Epithelial cell of proximal tubule (primary cell): ENCODE results near the gene ADIPOQ. TPM values are rescaled to one million over a fixed set of nuclear protein-coding genes. Genes with fewer than 3 reads are reported as not detected.
"Not testable (repeated sequence)": the region's sequence is repeated elsewhere in the genome, so short reads cannot be mapped to it uniquely, and the experiment has no call there.

Source experiments
- DNase-seq: peaks from one replicate; pipeline ENCODE4 v3.0.0-alpha.2; 2011; ENCODE audit warnings: low read depth
- H3K4me3 ChIP-seq: 2 replicates; pipeline ENCODE4 v1.5.1; 2011; ENCODE audit warnings: low read depth, mild to moderate bottlenecking, low read length
- CTCF ChIP-seq: conservative IDR thresholded peaks from 2 replicates; pipeline ENCODE4 v1.5.1; 2012; ENCODE audit warnings: low read depth, mild to moderate bottlenecking, low read length
- total RNA-seq: library from RNA; depleted of rRNA; stranded (reverse); fragments of >200 nt; gene quantifications from 2 replicates; pipeline ENCODE4 v1.2.3, GENCODE V29; 2015

The ADIPOQ gene
- total RNA-seq, 1 donor from 2014 or later: not detected

GRCh38 chr3:186845756-186846155, 3.2 kb downstream of the ADIPOQ start:
- H3K4me3 ChIP-seq: no peak overlapping the region
- no peak for TF ChIP-seq CTCF
- DNase-seq: no peak

- H3K4me3 ChIP-seq: no peak overlapping the region
- no peak for DNase-seq
- TF ChIP-seq CTCF: no peak
Observed at GRCh38 chr3:186847437-186847836, 4.9 kb downstream of the ADIPOQ start.

GRCh38 chr3:186849374-186849975, 7.0 kb downstream of the ADIPOQ start:
- no peak for DNase-seq
- H3K4me3 ChIP-seq: no peak overlapping the region
- peak; percentile 51 for TF ChIP-seq CTCF

- not testable (repeated sequence) for H3K4me3 ChIP-seq, DNase-seq
Observed at GRCh38 chr3:186851835-186852234, 9.3 kb downstream of the ADIPOQ start.

GRCh38 chr3:186852994-186853393, 10.5 kb downstream of the ADIPOQ start:
- no peak for DNase-seq
- no peak overlapping the region for H3K4me3 ChIP-seq
- TF ChIP-seq CTCF: no peak

GRCh38 chr3:186854146-186854545, 11.6 kb downstream of the ADIPOQ start:
- no peak for DNase-seq
- no peak for TF ChIP-seq CTCF
- no peak overlapping the region for H3K4me3 ChIP-seq

- no peak for DNase-seq
- H3K4me3 ChIP-seq: no peak overlapping the region
- no peak for TF ChIP-seq CTCF
Observed at GRCh38 chr3:186854954-186855353, 12.4 kb downstream of the ADIPOQ start.
